WTC11 (cell line): ENCODE measurements around the gene SOAT1. TPM values are rescaled to one million over a fixed set of nuclear protein-coding genes. Genes with fewer than 3 reads are reported as not detected.

Experiments used
- ATAC-seq: fragments of 200-7000 bp; cut with Tn5 transposase; 2 replicates; pipeline ENCODE4 v1.10.0; 2021; ENCODE audit warnings: mild to moderate bottlenecking, moderate library complexity
- CTCF ChIA-PET: fragments of 300-600 bp; sonication (Branson Sonifier 250); formaldehyde crosslinking; loops from one replicate; lab custom pipeline; 2021; ENCODE audit warnings: antibody characterized with exemption; lab: Charles Lee
- POLR2A ChIA-PET: fragments of 350-600 bp; sonication (Branson Sonifier 250); formaldehyde crosslinking; loops from one replicate; lab custom pipeline; 2021; ENCODE audit warnings: antibody characterized with exemption; lab: Charles Lee
- DNase-seq: peaks from one replicate; pipeline ENCODE4 v3.0.0; 2021; ENCODE audit warnings: low spot score
- H3K27ac Mint-ChIP-seq: 2 replicates; pipeline ENCODE4 v1.8.0; 2021; ENCODE audit warnings: mixed read lengths
- H3K27me3 Mint-ChIP-seq: 2 replicates; pipeline ENCODE4 v1.8.0; 2021; ENCODE audit warnings: low read depth, mild to moderate bottlenecking, moderate library complexity, mixed read lengths
- H3K36me3 Mint-ChIP-seq: 2 replicates; pipeline ENCODE4 v1.8.0; 2021; ENCODE audit warnings: mixed read lengths
- H3K4me1 Mint-ChIP-seq: 2 replicates; pipeline ENCODE4 v1.8.0; 2022; ENCODE audit warnings: mixed read lengths
- H3K4me3 Mint-ChIP-seq: 2 replicates; pipeline ENCODE4 v1.8.0; 2021; ENCODE audit warnings: mild to moderate bottlenecking, moderate library complexity, mixed read lengths
- H3K9me3 Mint-ChIP-seq: 2 replicates; pipeline ENCODE4 v1.8.0; 2021; ENCODE audit warnings: mixed read lengths
- ATF1 ChIP-seq: sonication (generic); formaldehyde crosslinking; IDR thresholded peaks from 2 replicates; pipeline ENCODE4 v1.8.1; 2023; ENCODE audit warnings: mild to moderate bottlenecking, moderate library complexity, missing genetic modification reagents
- CBFB ChIP-seq: sonication (generic); formaldehyde crosslinking; IDR thresholded peaks from 2 replicates; pipeline ENCODE4 v1.8.1; 2022; ENCODE audit warnings: mild to moderate bottlenecking, low read depth, missing genetic modification reagents
- CREM ChIP-seq: sonication (generic); formaldehyde crosslinking; IDR thresholded peaks from 2 replicates; pipeline ENCODE4 v1.8.1; 2022; ENCODE audit warnings: mild to moderate bottlenecking, missing genetic modification reagents, moderate library complexity
- ELF4 ChIP-seq: sonication (generic); formaldehyde crosslinking; IDR thresholded peaks from 2 replicates; pipeline ENCODE4 v1.8.1; 2022; ENCODE audit warnings: low read depth, mild to moderate bottlenecking, moderate library complexity, missing genetic modification reagents
- ETV6 ChIP-seq: sonication (generic); formaldehyde crosslinking; IDR thresholded peaks from 2 replicates; pipeline ENCODE4 v1.8.1; 2022; ENCODE audit warnings: mild to moderate bottlenecking, missing genetic modification reagents
- FOXK1 ChIP-seq: sonication (generic); formaldehyde crosslinking; IDR thresholded peaks from 2 replicates; pipeline ENCODE4 v1.8.0; 2022; ENCODE audit warnings: mild to moderate bottlenecking, moderate library complexity, missing genetic modification reagents
- GABPB1 ChIP-seq: sonication (generic); formaldehyde crosslinking; IDR thresholded peaks from 2 replicates; pipeline ENCODE4 v1.8.1; 2023; ENCODE audit warnings: mild to moderate bottlenecking, missing genetic modification reagents
- JUN ChIP-seq: sonication (generic); formaldehyde crosslinking; IDR thresholded peaks from 2 replicates; pipeline ENCODE4 v1.8.0; 2023; ENCODE audit warnings: mild to moderate bottlenecking, missing genetic modification reagents
- NFATC4 ChIP-seq: fragments of 250-450 bp; sonication (Bioruptor Pico); IDR thresholded peaks from 2 replicates; pipeline ENCODE4 v1.9.0; 2021; ENCODE audit warnings: mild to moderate bottlenecking
- NFYB ChIP-seq: sonication (generic); formaldehyde crosslinking; conservative IDR thresholded peaks from 2 replicates; pipeline ENCODE4 v1.8.0; 2022; ENCODE audit warnings: low read depth, missing genetic modification reagents
- PRRX2 ChIP-seq: fragments of 250-450 bp; sonication (Bioruptor Pico); IDR thresholded peaks from 2 replicates; pipeline ENCODE4 v1.8.0; 2021; ENCODE audit warnings: mild to moderate bottlenecking
- SOX15 ChIP-seq: fragments of 250-450 bp; sonication (Bioruptor Pico); IDR thresholded peaks from 2 replicates; pipeline ENCODE4 v1.9.0; 2021; ENCODE audit warnings: mild to moderate bottlenecking
- TEAD4 ChIP-seq: sonication (generic); formaldehyde crosslinking; IDR thresholded peaks from 2 replicates; pipeline ENCODE4 v1.8.0; 2022; ENCODE audit warnings: mild to moderate bottlenecking, missing genetic modification reagents
- ZNF121 ChIP-seq: sonication (generic); formaldehyde crosslinking; IDR thresholded peaks from 2 replicates; pipeline ENCODE4 v1.8.0; 2023; ENCODE audit warnings: missing genetic modification reagents
- total RNA-seq: library from RNA; stranded (reverse); gene quantifications from 3 replicates; pipeline ENCODE4 v1.2.3, GENCODE V29; 2021
- TF ChIP-seq, protein P1 (sequence below): sonication (generic); formaldehyde crosslinking; IDR thresholded peaks from 2 replicates; pipeline ENCODE4 v1.8.0; 2023; ENCODE audit warnings: missing genetic modification reagents, mild to moderate bottlenecking, borderline replicate concordance
- TF ChIP-seq, protein P2 (sequence below): sonication (generic); formaldehyde crosslinking; IDR thresholded peaks from 2 replicates; pipeline ENCODE4 v1.8.1; 2023; ENCODE audit warnings: mild to moderate bottlenecking, missing genetic modification reagents
- TF ChIP-seq, protein P3 (sequence below): sonication (generic); formaldehyde crosslinking; IDR thresholded peaks from 2 replicates; pipeline ENCODE4 v1.8.0; 2022; ENCODE audit warnings: missing genetic modification reagents

SOAT1 gene
- total RNA-seq, 1 experiment from 2014 or later: 2.3 TPM

GRCh38 chr1:179325836-179326235 is 32.2 kb downstream of the SOAT1 start:
- no peak for DNase-seq
- CTCF ChIA-PET: no interaction called here
- Mint-ChIP-seq H3K36me3 (peaks cover 8% of the 10 kb centered on the region), H3K27me3 (peaks cover 2% of the 10 kb centered on the region; the same call in 1 of the 2 replicates), H3K27ac (no peak overlapping the region), H3K4me1 (no peaks in the 10 kb centered on the region; the same call in 1 of the 2 replicates), H3K9me3 (peaks cover 18% of the 10 kb centered on the region)
- POLR2A ChIA-PET: no interaction called here
- ATAC-seq: no peak
- TF ChIP-seq PRRX2 (CRISPR knock-in tag) (no peak), NFYB (CRISPR knock-in tag) (no peak)
- TF ChIP-seq, all 79 proteins: peak for 0
- H3K4me3 Mint-ChIP-seq: no peak overlapping the region

DNA sequence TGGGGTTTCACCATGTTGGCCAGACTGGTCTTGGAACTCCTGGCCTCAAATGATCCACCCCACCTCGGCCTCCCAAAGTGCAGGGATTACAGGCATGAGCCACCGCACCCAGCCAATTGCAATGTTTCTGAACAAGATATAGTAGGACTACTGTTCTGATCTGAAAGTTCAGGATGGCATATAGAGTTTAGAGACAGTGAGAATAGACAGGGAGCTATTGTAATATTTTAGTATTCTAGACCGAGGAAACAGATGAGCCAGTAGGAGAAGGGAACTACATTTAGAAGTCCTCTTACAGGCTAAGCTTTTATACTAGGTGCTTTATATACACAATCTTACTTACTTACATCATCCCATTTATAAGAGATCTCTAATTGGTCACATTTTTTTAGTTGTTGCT is 33.1 kb downstream of the SOAT1 start:
- peaks cover 8% of the 10 kb centered on the region for H3K36me3 Mint-ChIP-seq
- ChIA-PET CTCF (no interaction called here), POLR2A (no interaction called here)
- peaks cover 9% of the 10 kb centered on the region for H3K4me1 Mint-ChIP-seq
- peaks cover 2% of the 10 kb centered on the region; the same call in 1 of the 2 replicates for H3K27me3 Mint-ChIP-seq
- H3K4me3 Mint-ChIP-seq: no peak overlapping the region
- H3K27ac Mint-ChIP-seq: no peak overlapping the region; the same call in 1 of the 2 replicates
- peaks cover 15% of the 10 kb centered on the region for H3K9me3 Mint-ChIP-seq
- DNase-seq (no peak), ATAC-seq (no peak)
- TF ChIP-seq NFATC4 (CRISPR knock-in tag): no peak
- no peak for TF ChIP-seq ATF1 (CRISPR knock-in tag)
- no peak for TF ChIP-seq FOXK1 (CRISPR knock-in tag)
- no peak for TF ChIP-seq GABPB1
- TF ChIP-seq, protein P1, sequence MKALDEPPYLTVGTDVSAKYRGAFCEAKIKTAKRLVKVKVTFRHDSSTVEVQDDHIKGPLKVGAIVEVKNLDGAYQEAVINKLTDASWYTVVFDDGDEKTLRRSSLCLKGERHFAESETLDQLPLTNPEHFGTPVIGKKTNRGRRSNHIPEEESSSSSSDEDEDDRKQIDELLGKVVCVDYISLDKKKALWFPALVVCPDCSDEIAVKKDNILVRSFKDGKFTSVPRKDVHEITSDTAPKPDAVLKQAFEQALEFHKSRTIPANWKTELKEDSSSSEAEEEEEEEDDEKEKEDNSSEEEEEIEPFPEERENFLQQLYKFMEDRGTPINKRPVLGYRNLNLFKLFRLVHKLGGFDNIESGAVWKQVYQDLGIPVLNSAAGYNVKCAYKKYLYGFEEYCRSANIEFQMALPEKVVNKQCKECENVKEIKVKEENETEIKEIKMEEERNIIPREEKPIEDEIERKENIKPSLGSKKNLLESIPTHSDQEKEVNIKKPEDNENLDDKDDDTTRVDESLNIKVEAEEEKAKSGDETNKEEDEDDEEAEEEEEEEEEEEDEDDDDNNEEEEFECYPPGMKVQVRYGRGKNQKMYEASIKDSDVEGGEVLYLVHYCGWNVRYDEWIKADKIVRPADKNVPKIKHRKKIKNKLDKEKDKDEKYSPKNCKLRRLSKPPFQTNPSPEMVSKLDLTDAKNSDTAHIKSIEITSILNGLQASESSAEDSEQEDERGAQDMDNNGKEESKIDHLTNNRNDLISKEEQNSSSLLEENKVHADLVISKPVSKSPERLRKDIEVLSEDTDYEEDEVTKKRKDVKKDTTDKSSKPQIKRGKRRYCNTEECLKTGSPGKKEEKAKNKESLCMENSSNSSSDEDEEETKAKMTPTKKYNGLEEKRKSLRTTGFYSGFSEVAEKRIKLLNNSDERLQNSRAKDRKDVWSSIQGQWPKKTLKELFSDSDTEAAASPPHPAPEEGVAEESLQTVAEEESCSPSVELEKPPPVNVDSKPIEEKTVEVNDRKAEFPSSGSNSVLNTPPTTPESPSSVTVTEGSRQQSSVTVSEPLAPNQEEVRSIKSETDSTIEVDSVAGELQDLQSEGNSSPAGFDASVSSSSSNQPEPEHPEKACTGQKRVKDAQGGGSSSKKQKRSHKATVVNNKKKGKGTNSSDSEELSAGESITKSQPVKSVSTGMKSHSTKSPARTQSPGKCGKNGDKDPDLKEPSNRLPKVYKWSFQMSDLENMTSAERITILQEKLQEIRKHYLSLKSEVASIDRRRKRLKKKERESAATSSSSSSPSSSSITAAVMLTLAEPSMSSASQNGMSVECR (CRISPR knock-in tag): no peak
- no peak for TF ChIP-seq CREM (CRISPR knock-in tag)
- no peak for TF ChIP-seq ZNF121
- no peak for TF ChIP-seq SOX15
- TF ChIP-seq CBFB: no peak
- no peak for TF ChIP-seq ETV6
- no peak for TF ChIP-seq JUN
- no peak for TF ChIP-seq TEAD4 (CRISPR knock-in tag)
- TF ChIP-seq, protein P2, sequence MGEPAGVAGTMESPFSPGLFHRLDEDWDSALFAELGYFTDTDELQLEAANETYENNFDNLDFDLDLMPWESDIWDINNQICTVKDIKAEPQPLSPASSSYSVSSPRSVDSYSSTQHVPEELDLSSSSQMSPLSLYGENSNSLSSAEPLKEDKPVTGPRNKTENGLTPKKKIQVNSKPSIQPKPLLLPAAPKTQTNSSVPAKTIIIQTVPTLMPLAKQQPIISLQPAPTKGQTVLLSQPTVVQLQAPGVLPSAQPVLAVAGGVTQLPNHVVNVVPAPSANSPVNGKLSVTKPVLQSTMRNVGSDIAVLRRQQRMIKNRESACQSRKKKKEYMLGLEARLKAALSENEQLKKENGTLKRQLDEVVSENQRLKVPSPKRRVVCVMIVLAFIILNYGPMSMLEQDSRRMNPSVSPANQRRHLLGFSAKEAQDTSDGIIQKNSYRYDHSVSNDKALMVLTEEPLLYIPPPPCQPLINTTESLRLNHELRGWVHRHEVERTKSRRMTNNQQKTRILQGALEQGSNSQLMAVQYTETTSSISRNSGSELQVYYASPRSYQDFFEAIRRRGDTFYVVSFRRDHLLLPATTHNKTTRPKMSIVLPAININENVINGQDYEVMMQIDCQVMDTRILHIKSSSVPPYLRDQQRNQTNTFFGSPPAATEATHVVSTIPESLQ (CRISPR knock-in tag): no peak
- TF ChIP-seq, protein P3, sequence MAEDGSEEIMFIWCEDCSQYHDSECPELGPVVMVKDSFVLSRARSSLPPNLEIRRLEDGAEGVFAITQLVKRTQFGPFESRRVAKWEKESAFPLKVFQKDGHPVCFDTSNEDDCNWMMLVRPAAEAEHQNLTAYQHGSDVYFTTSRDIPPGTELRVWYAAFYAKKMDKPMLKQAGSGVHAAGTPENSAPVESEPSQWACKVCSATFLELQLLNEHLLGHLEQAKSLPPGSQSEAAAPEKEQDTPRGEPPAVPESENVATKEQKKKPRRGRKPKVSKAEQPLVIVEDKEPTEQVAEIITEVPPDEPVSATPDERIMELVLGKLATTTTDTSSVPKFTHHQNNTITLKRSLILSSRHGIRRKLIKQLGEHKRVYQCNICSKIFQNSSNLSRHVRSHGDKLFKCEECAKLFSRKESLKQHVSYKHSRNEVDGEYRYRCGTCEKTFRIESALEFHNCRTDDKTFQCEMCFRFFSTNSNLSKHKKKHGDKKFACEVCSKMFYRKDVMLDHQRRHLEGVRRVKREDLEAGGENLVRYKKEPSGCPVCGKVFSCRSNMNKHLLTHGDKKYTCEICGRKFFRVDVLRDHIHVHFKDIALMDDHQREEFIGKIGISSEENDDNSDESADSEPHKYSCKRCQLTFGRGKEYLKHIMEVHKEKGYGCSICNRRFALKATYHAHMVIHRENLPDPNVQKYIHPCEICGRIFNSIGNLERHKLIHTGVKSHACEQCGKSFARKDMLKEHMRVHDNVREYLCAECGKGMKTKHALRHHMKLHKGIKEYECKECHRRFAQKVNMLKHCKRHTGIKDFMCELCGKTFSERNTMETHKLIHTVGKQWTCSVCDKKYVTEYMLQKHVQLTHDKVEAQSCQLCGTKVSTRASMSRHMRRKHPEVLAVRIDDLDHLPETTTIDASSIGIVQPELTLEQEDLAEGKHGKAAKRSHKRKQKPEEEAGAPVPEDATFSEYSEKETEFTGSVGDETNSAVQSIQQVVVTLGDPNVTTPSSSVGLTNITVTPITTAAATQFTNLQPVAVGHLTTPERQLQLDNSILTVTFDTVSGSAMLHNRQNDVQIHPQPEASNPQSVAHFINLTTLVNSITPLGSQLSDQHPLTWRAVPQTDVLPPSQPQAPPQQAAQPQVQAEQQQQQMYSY (CRISPR knock-in tag): no peak
- no peak for TF ChIP-seq ELF4 (CRISPR knock-in tag)
